ENCODE data around the gene YPEL4. TPM values are rescaled to one million over a fixed set of nuclear protein-coding genes. Genes with fewer than 3 reads are reported as not detected.

Gene YPEL4
- polyA plus RNA-seq, 1 donor from 2014 or later: not detected

DNA sequence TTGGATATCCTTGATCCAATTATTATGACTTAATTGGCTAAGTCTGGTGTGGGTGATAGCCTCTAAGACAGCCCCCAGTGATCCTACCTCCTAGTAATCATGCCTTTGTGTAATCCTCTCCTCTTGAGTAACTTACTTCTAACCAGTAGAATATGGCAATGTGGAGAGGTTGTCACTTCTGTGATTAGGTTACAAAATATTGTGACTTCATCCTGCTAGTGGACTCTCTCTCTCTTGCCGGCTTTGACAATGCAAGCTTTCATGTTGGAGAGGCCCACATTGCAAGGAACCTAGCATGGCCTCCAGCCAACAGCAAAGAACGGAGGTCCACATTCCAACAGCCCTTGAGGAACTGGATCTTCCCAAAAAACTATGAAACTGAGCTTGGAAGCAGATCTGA lies 19.5 kb downstream of the YPEL4 start:
- no peaks in the 10 kb centered on the region for H3K36me3 Mint-ChIP-seq
- H3K4me1 Mint-ChIP-seq: no peaks in the 10 kb centered on the region
- H3K9me3 Mint-ChIP-seq: no peaks in the 10 kb centered on the region
- H3K4me3 Mint-ChIP-seq: no peak overlapping the region
- H3K27ac Mint-ChIP-seq: no peak overlapping the region
- H3K27me3 Mint-ChIP-seq: peaks cover 24% of the 10 kb centered on the region

- H3K27me3 Mint-ChIP-seq: peaks cover 12% of the 10 kb centered on the region
- H3K27ac Mint-ChIP-seq: no peak overlapping the region
- no peaks in the 10 kb centered on the region for H3K9me3 Mint-ChIP-seq
- H3K4me1 Mint-ChIP-seq: no peaks in the 10 kb centered on the region
- no peak overlapping the region for H3K4me3 Mint-ChIP-seq
- H3K36me3 Mint-ChIP-seq: no peaks in the 10 kb centered on the region
Measured at GRCh38 chr11:57626895-57627294, 22.8 kb downstream of the YPEL4 start.

GRCh38 chr11:57624864-57625263 lies 24.8 kb downstream of the YPEL4 start:
- Mint-ChIP-seq H3K27me3 (peaks cover 2% of the 10 kb centered on the region), H3K36me3 (no peaks in the 10 kb centered on the region), H3K9me3 (no peaks in the 10 kb centered on the region), H3K27ac (peak overlapping the region in 1 of 3 donors; percentile 39), H3K4me3 (no peak overlapping the region), H3K4me1 (no peaks in the 10 kb centered on the region)

DNA sequence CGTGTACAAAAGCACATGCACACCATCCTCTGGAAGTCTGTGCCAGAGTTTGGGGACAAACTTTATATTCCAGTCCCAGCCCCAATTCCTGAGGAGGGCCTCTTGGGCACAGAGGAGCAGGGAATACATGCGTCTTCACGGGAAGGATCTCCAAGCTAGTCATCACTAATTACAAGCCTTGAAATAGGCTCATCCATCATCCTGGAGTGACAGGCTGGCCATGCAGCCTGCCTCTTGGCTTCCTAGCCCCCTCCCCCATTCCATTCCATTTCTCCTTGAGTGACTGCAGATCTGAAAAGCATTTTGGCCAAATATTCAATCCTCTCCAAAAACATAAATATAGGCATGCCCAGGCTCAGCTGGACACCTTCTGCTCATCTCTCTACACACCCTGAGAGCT lies 27.4 kb downstream of the YPEL4 start:
- Mint-ChIP-seq H3K27ac (no peak overlapping the region), H3K9me3 (peaks cover 0 to 2% (median 0%) of the 10 kb centered on the region in 3 donors), H3K4me1 (no peaks in the 10 kb centered on the region), H3K4me3 (no peak overlapping the region), H3K27me3 (peaks cover 6% of the 10 kb centered on the region), H3K36me3 (peaks cover 1% of the 10 kb centered on the region)

DNA sequence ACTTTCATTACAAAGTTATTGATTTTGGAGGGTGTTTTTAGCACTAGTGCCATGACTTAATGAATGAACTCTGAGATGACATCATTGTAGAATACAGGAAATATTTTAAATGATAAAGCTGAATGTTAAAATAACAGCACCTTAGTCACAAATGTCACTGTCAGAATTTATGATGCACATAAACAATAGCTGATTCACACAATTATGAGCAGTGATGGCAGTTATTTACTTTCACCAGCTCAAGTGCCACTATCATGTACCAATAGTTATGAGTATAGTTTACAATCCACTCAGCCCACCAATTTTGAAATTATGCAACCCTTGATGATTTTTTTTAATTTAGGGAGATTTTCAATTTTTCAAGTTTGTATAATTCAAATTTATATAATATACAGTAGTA lies 29.2 kb downstream of the YPEL4 start:
- Mint-ChIP-seq H3K4me1 (no peaks in the 10 kb centered on the region), H3K9me3 (peaks cover 0 to 2% (median 0%) of the 10 kb centered on the region in 3 donors), H3K4me3 (no peak overlapping the region), H3K36me3 (peaks cover 1% of the 10 kb centered on the region), H3K27me3 (peaks cover 13% of the 10 kb centered on the region), H3K27ac (no peak overlapping the region)

- H3K4me1 Mint-ChIP-seq: no peaks in the 10 kb centered on the region
Measured at GRCh38 chr11:57619331-57619730, 30.4 kb downstream of the YPEL4 start.

GRCh38 chr11:57618438-57618837 lies 31.3 kb downstream of the YPEL4 start:
- H3K27ac Mint-ChIP-seq: no peak overlapping the region
- peaks cover 17% of the 10 kb centered on the region for H3K27me3 Mint-ChIP-seq
- no peak overlapping the region for H3K4me3 Mint-ChIP-seq
- H3K4me1 Mint-ChIP-seq: no peaks in the 10 kb centered on the region
- H3K36me3 Mint-ChIP-seq: peaks cover 1% of the 10 kb centered on the region
- peaks cover 0 to 2% (median 0%) of the 10 kb centered on the region in 3 donors for H3K9me3 Mint-ChIP-seq

More at GRCh38 chr11:57619331-57619730, 30.4 kb downstream of the YPEL4 start:
- Mint-ChIP-seq H3K27ac (no peak overlapping the region), H3K9me3 (peaks cover 0 to 2% (median 0%) of the 10 kb centered on the region in 3 donors), H3K36me3 (peaks cover 1% of the 10 kb centered on the region), H3K4me3 (no peak overlapping the region), H3K27me3 (peaks cover 17% of the 10 kb centered on the region)

- Mint-ChIP-seq H3K36me3 (peaks cover 1% of the 10 kb centered on the region), H3K9me3 (peaks cover 0 to 2% (median 0%) of the 10 kb centered on the region in 3 donors), H3K27me3 (peaks cover 17% of the 10 kb centered on the region), H3K4me3 (no peak overlapping the region), H3K4me1 (no peaks in the 10 kb centered on the region), H3K27ac (no peak overlapping the region)
Measured at GRCh38 chr11:57616595-57616994, 33.1 kb downstream of the YPEL4 start.

DNA sequence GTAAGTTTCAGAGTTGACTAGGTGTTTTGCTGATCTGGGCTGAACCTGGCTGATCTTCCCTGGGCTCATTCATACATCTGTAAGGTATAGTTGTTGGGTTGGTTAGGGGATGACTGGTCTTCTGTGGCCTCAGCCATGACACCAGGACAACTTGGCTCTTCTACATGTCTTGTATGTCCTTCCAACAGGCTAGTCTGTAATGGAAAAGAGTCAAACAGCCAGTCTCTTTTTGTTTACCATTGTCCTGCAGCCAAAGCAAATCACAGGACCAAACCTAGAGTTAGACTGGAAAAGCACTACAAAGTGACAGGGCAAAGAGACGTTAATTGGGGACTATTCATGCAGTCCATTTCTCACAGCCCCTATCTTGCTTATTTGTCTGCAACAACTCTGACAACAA lies 34.4 kb downstream of the YPEL4 start:
- no peak overlapping the region for H3K4me3 Mint-ChIP-seq
- no peak overlapping the region for H3K27ac Mint-ChIP-seq
- peaks cover 0 to 2% (median 0%) of the 10 kb centered on the region in 3 donors for H3K9me3 Mint-ChIP-seq
- H3K27me3 Mint-ChIP-seq: peaks cover 17% of the 10 kb centered on the region
- H3K36me3 Mint-ChIP-seq: peaks cover 1% of the 10 kb centered on the region
- H3K4me1 Mint-ChIP-seq: no peaks in the 10 kb centered on the region

GRCh38 chr11:57614234-57614772 lies 35.4 kb downstream of the YPEL4 start:
- H3K36me3 Mint-ChIP-seq: peaks cover 1% of the 10 kb centered on the region
- H3K27me3 Mint-ChIP-seq: peaks cover 13% of the 10 kb centered on the region
- no peaks in the 10 kb centered on the region for H3K4me1 Mint-ChIP-seq
- H3K4me3 Mint-ChIP-seq: no peak overlapping the region
- H3K9me3 Mint-ChIP-seq: peaks cover 0 to 1% (median 0%) of the 10 kb centered on the region in 3 donors
- no peak overlapping the region for H3K27ac Mint-ChIP-seq

- Mint-ChIP-seq H3K27me3 (peaks cover 5% of the 10 kb centered on the region), H3K9me3 (no peaks in the 10 kb centered on the region), H3K27ac (no peak overlapping the region), H3K36me3 (no peaks in the 10 kb centered on the region), H3K4me1 (no peaks in the 10 kb centered on the region), H3K4me3 (no peak overlapping the region)
Measured at GRCh38 chr11:57610170-57610569, 39.5 kb downstream of the YPEL4 start.

- Mint-ChIP-seq H3K4me3 (no peak overlapping the region), H3K9me3 (no peaks in the 10 kb centered on the region), H3K27ac (no peak overlapping the region), H3K4me1 (no peaks in the 10 kb centered on the region), H3K36me3 (no peaks in the 10 kb centered on the region), H3K27me3 (peaks cover 6% of the 10 kb centered on the region)
Measured at GRCh38 chr11:57605028-57605420, 44.7 kb downstream of the YPEL4 start.

- no peaks in the 10 kb centered on the region for H3K4me1 Mint-ChIP-seq
- H3K27ac Mint-ChIP-seq: no peak overlapping the region
- no peaks in the 10 kb centered on the region for H3K36me3 Mint-ChIP-seq
- no peak overlapping the region for H3K4me3 Mint-ChIP-seq
- H3K27me3 Mint-ChIP-seq: peaks cover 7% of the 10 kb centered on the region
- peaks cover 0 to 1% (median 0%) of the 10 kb centered on the region in 3 donors for H3K9me3 Mint-ChIP-seq
Measured at GRCh38 chr11:57604296-57605027, 45.2 kb downstream of the YPEL4 start.

DNA sequence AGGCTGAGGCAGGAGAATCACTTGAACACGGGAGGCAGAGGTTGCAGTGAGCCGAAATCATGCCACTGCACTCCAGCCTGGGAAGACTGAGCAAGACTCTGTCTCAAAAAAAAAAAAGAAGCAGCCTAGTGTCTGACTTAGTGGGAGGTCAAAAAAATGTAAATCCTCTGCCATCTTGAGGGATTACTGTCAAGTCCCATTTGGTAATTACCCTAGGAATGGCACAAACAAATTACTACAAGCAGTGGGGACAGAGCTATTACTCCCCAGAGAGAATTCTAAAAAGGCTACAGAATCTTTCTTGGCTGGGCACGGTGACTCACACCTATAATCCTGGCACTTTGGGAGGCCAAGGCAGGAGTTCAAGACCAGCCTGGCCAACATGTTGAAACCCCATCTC lies 48.4 kb downstream of the YPEL4 start:
- H3K4me3 Mint-ChIP-seq: no peak overlapping the region
- H3K27me3 Mint-ChIP-seq: peaks cover 19% of the 10 kb centered on the region
- peaks cover 0 to 1% (median 0%) of the 10 kb centered on the region in 3 donors for H3K4me1 Mint-ChIP-seq
- peaks cover 0 to 1% (median 0%) of the 10 kb centered on the region in 3 donors for H3K9me3 Mint-ChIP-seq
- no peak overlapping the region for H3K27ac Mint-ChIP-seq
- no peaks in the 10 kb centered on the region for H3K36me3 Mint-ChIP-seq

GRCh38 chr11:57599381-57599780 lies 50.3 kb downstream of the YPEL4 start:
- no peak overlapping the region for H3K27ac Mint-ChIP-seq
- peaks cover 0 to 1% (median 0%) of the 10 kb centered on the region in 3 donors for H3K9me3 Mint-ChIP-seq
- no peaks in the 10 kb centered on the region for H3K36me3 Mint-ChIP-seq
- H3K4me1 Mint-ChIP-seq: peaks cover 0 to 1% (median 0%) of the 10 kb centered on the region in 3 donors
- peaks cover 19% of the 10 kb centered on the region for H3K27me3 Mint-ChIP-seq
- H3K4me3 Mint-ChIP-seq: no peak overlapping the region

- Mint-ChIP-seq H3K27ac (no peak overlapping the region), H3K4me1 (peaks cover 0 to 1% (median 0%) of the 10 kb centered on the region in 3 donors), H3K27me3 (peaks cover 19% of the 10 kb centered on the region), H3K4me3 (no peak overlapping the region), H3K36me3 (no peaks in the 10 kb centered on the region), H3K9me3 (peaks cover 0 to 1% (median 0%) of the 10 kb centered on the region in 3 donors)
Measured at GRCh38 chr11:57598831-57599155, 50.9 kb downstream of the YPEL4 start.
